ENCODE results near the gene FAF1. TPM values are rescaled to one million over a fixed set of nuclear protein-coding genes. Genes with fewer than 3 reads are reported as not detected.

The FAF1 gene
- total and polyA plus RNA-seq, 2 of the 8 experiments (the other 6 are each of a cell fraction or from before 2014, with no cell fraction given) = 10.8 to 65.9 TPM

DNA sequence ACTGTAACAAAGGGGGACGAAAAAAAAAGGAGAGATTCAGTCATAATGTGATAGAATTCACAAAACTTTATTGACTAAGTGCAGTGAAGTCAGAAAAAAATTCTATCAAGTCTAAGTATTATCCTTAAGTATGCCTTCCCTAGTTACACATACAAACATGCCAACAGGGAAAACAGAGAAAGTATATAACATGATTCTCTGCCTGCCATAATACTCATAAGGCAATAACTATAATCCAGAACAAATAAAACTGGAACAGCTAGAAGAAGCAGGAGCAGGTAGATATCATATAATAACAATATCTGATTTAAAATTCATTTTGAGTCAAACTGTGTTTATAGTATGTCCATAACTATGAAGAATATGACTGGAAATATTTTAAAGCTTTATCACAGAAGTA, 184.3 kb downstream of the FAF1 start:
- no peaks in the 10 kb centered on the region for H3K27me3 ChIP-seq (replicated peaks in 1 of 4; ENCODE audit: control insufficient read depth in 3 of 4, extremely low read depth in 1 of 4, insufficient read depth in 3 of 4, low read length in 3 of 4)
- no peak overlapping the region for H4K91ac ChIP-seq (replicated peaks; ENCODE audit: insufficient read length, low read length)
- no peak overlapping the region for H3K4me2 ChIP-seq (ENCODE audit: insufficient read depth in 1 of 2, low read depth in 2 of 2, low read length in 2 of 2)
- no peaks in the 10 kb centered on the region for H3K9me3 ChIP-seq (ENCODE audit: insufficient read depth in 2 of 2, low read depth in 1 of 2, low read length in 1 of 2)
- no peak for FAIRE-seq
- H2BK20ac ChIP-seq (ENCODE audit: low read length) = no peak overlapping the region
- CTCF ChIA-PET (ENCODE audit: partially characterized antibody) = interaction anchor here (0.7 to 7.5 kb wide), 14 partner anchors 11 to 415 kb away, joined by 3 to 54 read pairs (median 4); no protein-coding TSS in a partner anchor
- no peak for TF ChIP-seq CHD1 (IDR thresholded peaks at IDR 0.05; ENCODE audit: low read depth, low read length)
- TF ChIP-seq PHF8 (conservative IDR thresholded peaks at IDR 0.05; ENCODE audit: low read depth, low read length) = no peak
- no peak for TF ChIP-seq BACH1 (IDR thresholded peaks at IDR 0.05; ENCODE audit: low read length)
- no peak for TF ChIP-seq NANOG (IDR thresholded peaks at IDR 0.05; ENCODE audit: insufficient read depth, low read depth, low read length, poor library complexity, severe bottlenecking)
- TF ChIP-seq TAF7 (optimal IDR thresholded peaks at IDR 0.05; ENCODE audit: borderline replicate concordance, low read depth, low read length) = no peak
- TF ChIP-seq HDAC2 (IDR thresholded peaks at IDR 0.05; ENCODE audit: borderline replicate concordance in 1 of 2, low read depth in 2 of 2, low read length in 2 of 2) = no peak
- TF ChIP-seq POLR2A (IDR thresholded peaks at IDR 0.05; ENCODE audit: control extremely low read depth in 1 of 2, low read depth in 2 of 2, low read length in 2 of 2) = no peak
- TF ChIP-seq BRCA1 (IDR thresholded peaks at IDR 0.05; ENCODE audit: low read depth, low read length) = no peak
- no peak overlapping the region for H3K18ac ChIP-seq (ENCODE audit: extremely low read depth, low read length)
- no peak overlapping the region for H4K8ac ChIP-seq (ENCODE audit: extremely low read depth, insufficient read depth, low read length)
- H3K23ac ChIP-seq (ENCODE audit: insufficient read length) = no peak overlapping the region
- no peak overlapping the region for H2AK5ac ChIP-seq (ENCODE audit: low read depth, low read length)
- no peaks in the 10 kb centered on the region for H3K79me1 ChIP-seq (ENCODE audit: low read depth, low read length)
- no peak overlapping the region for H3K56ac ChIP-seq (replicated peaks; ENCODE audit: insufficient read length, low read depth, low read length)
- no peak overlapping the region for H3K14ac ChIP-seq (ENCODE audit: insufficient read length)
- WGBS, 2 experiments (ENCODE audit: extremely low coverage in 1 of 2, insufficient coverage in 1 of 2, insufficient read length in 1 of 2, insufficient replicate concordance in 2 of 2, low coverage in 1 of 2, low lambda C conversion rate in 2 of 2, missing lambda C conversion rate in 1 of 2) = 88% methylated on average over 1 of the region's 1 CpG; no CpG with 5 or more reads in 1 of the 2 experiments
- H2BK5ac ChIP-seq (ENCODE audit: low read depth, low read length) = no peak overlapping the region
- no peaks in the 10 kb centered on the region for H3K4me1 ChIP-seq (replicated peaks in 1 of 4; ENCODE audit: control insufficient read depth in 3 of 4, insufficient read depth in 4 of 4, low read length in 3 of 4)
- H3K4ac ChIP-seq (replicated peaks; ENCODE audit: insufficient read length, low read depth, low read length) = no peak overlapping the region
- peaks cover 0 to 2% of the 10 kb centered on the region in 2 experiments for H4K20me1 ChIP-seq (replicated peaks in 1 of 2; ENCODE audit: control insufficient read depth in 1 of 2, insufficient read depth in 2 of 2, low read length in 2 of 2)
- H3K36me3 ChIP-seq (ENCODE audit: control insufficient read depth in 2 of 4, insufficient read depth in 4 of 4, low read length in 3 of 4) = no peaks in the 10 kb centered on the region
- no peak overlapping the region for H2BK120ac ChIP-seq (replicated peaks; ENCODE audit: low read depth, low read length)
- DNase-seq (ENCODE audit: low read depth in 1 of 2, low spot score in 2 of 2) = no peak
- H3K4me3 ChIP-seq (ENCODE audit: extremely low read depth in 1 of 4, insufficient read depth in 2 of 4, low read depth in 3 of 4, low read length in 4 of 4) = no peak overlapping the region
- H2BK15ac ChIP-seq (ENCODE audit: low read length) = no peak overlapping the region
- H3K27ac ChIP-seq (ENCODE audit: low read depth, low read length) = no peak overlapping the region
- H2BK12ac ChIP-seq (ENCODE audit: low read depth, low read length) = no peak overlapping the region
- H3K23me2 ChIP-seq (ENCODE audit: low read depth, low read length) = no peaks in the 10 kb centered on the region
- no peaks in the 10 kb centered on the region; a peak in 1 of 4 replicates for H3K79me2 ChIP-seq (ENCODE audit: control insufficient read depth in 1 of 2, insufficient read depth in 2 of 2, low read length in 2 of 2)
- no peak overlapping the region for H3K9ac ChIP-seq (replicated peaks in 1 of 4; ENCODE audit: extremely low read depth in 1 of 4, low read depth in 3 of 4, low read length in 3 of 4)
- no peak overlapping the region for H4K5ac ChIP-seq (ENCODE audit: insufficient read length, low read depth, low read length)
- POLR2A ChIA-PET (ENCODE audit: partially characterized antibody) = no interaction called here
- H2AFZ ChIP-seq (ENCODE audit: low read length) = no peak overlapping the region

All from H1 (cell line).